Neuronal stem cell (in vitro differentiated cells): ENCODE measurements around the gene LCA5L.

Experiments
- DNase-seq: peaks from one replicate; pipeline ENCODE4 v3.0.0-alpha.2; 2013; ENCODE audit warnings: low spot score
- H2AFZ ChIP-seq: one replicate; pipeline ENCODE4 v1.6.1; 2013; ENCODE audit warnings: mild to moderate bottlenecking, low read length, inconsistent platforms
- H2AK5ac ChIP-seq: 2 replicates; pipeline ENCODE4 v1.6.1; 2013; ENCODE audit warnings: low read depth, mild to moderate bottlenecking, inconsistent platforms, low read length, moderate library complexity, mixed read lengths
- H2BK120ac ChIP-seq: 2 replicates; pipeline ENCODE4 v1.6.1; 2013; ENCODE audit warnings: low read depth, mild to moderate bottlenecking, inconsistent platforms, low read length, moderate library complexity, mixed read lengths
- H2BK12ac ChIP-seq: one replicate; pipeline ENCODE4 v1.6.1; 2013; ENCODE audit warnings: low read length, inconsistent platforms
- H2BK15ac ChIP-seq: 2 replicates; pipeline ENCODE4 v1.6.1; 2013; ENCODE audit warnings: mild to moderate bottlenecking, low read length, inconsistent platforms, mixed read lengths
- H2BK5ac ChIP-seq: one replicate; pipeline ENCODE4 v1.6.1; 2013; ENCODE audit warnings: inconsistent platforms, mild to moderate bottlenecking, low read length, moderate library complexity
- H3K14ac ChIP-seq: one replicate; pipeline ENCODE4 v1.6.1; 2013; ENCODE audit warnings: low read length, inconsistent platforms
- H3K18ac ChIP-seq: 2 replicates; pipeline ENCODE4 v1.6.1; 2013; ENCODE audit warnings: low read length, inconsistent platforms
- H3K23ac ChIP-seq: 2 replicates; pipeline ENCODE4 v1.6.1; 2013; ENCODE audit warnings: low read depth, mild to moderate bottlenecking, mixed read lengths, low read length, inconsistent platforms; ENCODE audit not compliant: poor library complexity
- H3K27ac ChIP-seq: replicated peaks from 3 replicates; pipeline ENCODE4 v1.5.1; 2013; ENCODE audit warnings: low read length, inconsistent platforms
- H3K27me3 ChIP-seq, 3 experiments: 2 replicates each; pipeline ENCODE4 v1.6.1; 2013; ENCODE audit warnings: low read length in 3 of 3, mild to moderate bottlenecking in 2 of 3, inconsistent platforms in 1 of 3, low read depth in 1 of 3, mixed read lengths in 1 of 3, moderate library complexity in 1 of 3; ENCODE audit not compliant: control insufficient read depth in 3 of 3, insufficient read depth in 3 of 3
- H3K36me3 ChIP-seq, 2 donors: replicated peaks in 1 of 2; 2 replicates each; pipeline ENCODE4 v1.6.1; 2013; ENCODE audit warnings: low read length in 2 of 2; ENCODE audit not compliant: control insufficient read depth in 2 of 2, insufficient read depth in 2 of 2
- H3K4ac ChIP-seq: 2 replicates; pipeline ENCODE4 v1.6.1; 2013; ENCODE audit warnings: inconsistent platforms, mild to moderate bottlenecking, low read length, moderate library complexity
- H3K4me1 ChIP-seq, 2 donors: 1 replicate in 1 of 2; 2 replicates in 1 of 2; pipeline ENCODE4 v1.6.1; 2013; ENCODE audit warnings: low read length in 2 of 2, low read depth in 1 of 2; ENCODE audit not compliant: control insufficient read depth in 2 of 2, insufficient read depth in 1 of 2
- H3K4me2 ChIP-seq: one replicate; pipeline ENCODE4 v1.6.1; 2013; ENCODE audit warnings: mild to moderate bottlenecking, low read length, inconsistent platforms; ENCODE audit not compliant: insufficient read depth, poor library complexity, severe bottlenecking
- H3K4me3 ChIP-seq, 2 donors: 2 replicates each; pipeline ENCODE4 v1.5.1; 2013; ENCODE audit warnings: low read length in 2 of 2, mild to moderate bottlenecking in 2 of 2, inconsistent platforms in 1 of 2, moderate library complexity in 1 of 2
- H3K79me1 ChIP-seq: one replicate; pipeline ENCODE4 v1.6.1; 2013; ENCODE audit warnings: low read depth, mild to moderate bottlenecking, inconsistent platforms, low read length, moderate library complexity
- H3K9ac ChIP-seq: one replicate; pipeline ENCODE4 v1.6.1; 2013; ENCODE audit warnings: mild to moderate bottlenecking, low read depth, low read length, inconsistent platforms; ENCODE audit not compliant: poor library complexity
- H3K9me3 ChIP-seq, 2 donors: replicated peaks in 1 of 2; 2 replicates each; pipeline versions ENCODE3 to v1.6.1; 2013; ENCODE audit warnings: low read length in 2 of 2, mild to moderate bottlenecking in 2 of 2, inconsistent platforms in 1 of 2, low read depth in 1 of 2, mixed read lengths in 1 of 2, moderate library complexity in 1 of 2; ENCODE audit not compliant: control insufficient read depth in 2 of 2, insufficient read depth in 1 of 2
- H4K8ac ChIP-seq: one replicate; pipeline ENCODE4 v1.6.1; 2013; ENCODE audit warnings: low read depth, mild to moderate bottlenecking, inconsistent platforms, low read length, moderate library complexity
- H4K91ac ChIP-seq: one replicate; pipeline ENCODE4 v1.6.1; 2013; ENCODE audit warnings: low read length, low read depth, mild to moderate bottlenecking, inconsistent platforms; ENCODE audit not compliant: poor library complexity
- WGBS, 2 donors: extraction: QIAGEN DNeasy Blood & Tissue Kit; methylation state at CpG; one replicate each; pipeline ENCODE4 v1.1.7; 2013; ENCODE audit warnings: missing lambda C conversion rate in 2 of 2, mixed read lengths in 1 of 2; ENCODE audit not compliant: insufficient read length in 2 of 2, insufficient replicate concordance in 1 of 2; ENCODE audit errors: extremely low coverage in 2 of 2; 5-methylcytosine and 5-hydroxymethylcytosine counted together

LCA5L gene

GRCh38 chr21:39444421-39445180, 977 bp downstream of the LCA5L start:
- Histone ChIP-seq H4K91ac (no peak overlapping the region), H2AFZ (peak overlapping the region; percentile 93), H3K4ac (no peak overlapping the region), H3K27me3 (peaks cover 0 to 2% (median 0%) of the 10 kb centered on the region in 3 experiments), H3K9me3 (no peaks in the 10 kb centered on the region), H2BK5ac (no peak overlapping the region), H4K8ac (no peak overlapping the region), H2BK120ac (no peak overlapping the region), H3K36me3 (no peaks in the 10 kb centered on the region), H3K18ac (no peak overlapping the region), H3K4me2 (peak overlapping the region; percentile 82), H3K4me3 (peak overlapping the region; percentile 73 to 88), H3K23ac (no peak overlapping the region), H2AK5ac (no peak overlapping the region), H3K79me1 (no peaks in the 10 kb centered on the region), H3K27ac (peak overlapping the region; percentile 95), H3K14ac (no peak overlapping the region), H3K9ac (no peak overlapping the region), H2BK15ac (no peak overlapping the region), H3K4me1 (peaks cover 11 to 13% of the 10 kb centered on the region in 2 donors), H2BK12ac (no peak overlapping the region)
- no CpG with 5 or more reads among the region's 15 CpGs for WGBS, 2 donors
- DNase-seq = no peak

GRCh38 chr21:39441502-39442475, 3.8 kb downstream of the LCA5L start:
- Histone ChIP-seq H3K4ac (no peak overlapping the region), H3K79me1 (no peaks in the 10 kb centered on the region), H3K4me3 (no peak overlapping the region), H3K27me3 (peaks cover 0 to 2% (median 0%) of the 10 kb centered on the region in 3 experiments), H2BK15ac (no peak overlapping the region), H3K9ac (no peak overlapping the region), H2AK5ac (no peak overlapping the region), H4K91ac (no peak overlapping the region), H3K14ac (no peak overlapping the region), H2AFZ (no peak overlapping the region), H2BK5ac (no peak overlapping the region), H2BK120ac (no peak overlapping the region), H3K36me3 (no peaks in the 10 kb centered on the region), H3K23ac (no peak overlapping the region), H3K4me2 (no peak overlapping the region), H3K27ac (no peak overlapping the region), H2BK12ac (no peak overlapping the region), H3K4me1 (peaks cover 11 to 13% of the 10 kb centered on the region in 2 donors), H3K9me3 (no peaks in the 10 kb centered on the region), H3K18ac (no peak overlapping the region), H4K8ac (no peak overlapping the region)
- no CpG with 5 or more reads among the region's 13 CpGs for WGBS, 2 donors
- no peak for DNase-seq

DNA sequence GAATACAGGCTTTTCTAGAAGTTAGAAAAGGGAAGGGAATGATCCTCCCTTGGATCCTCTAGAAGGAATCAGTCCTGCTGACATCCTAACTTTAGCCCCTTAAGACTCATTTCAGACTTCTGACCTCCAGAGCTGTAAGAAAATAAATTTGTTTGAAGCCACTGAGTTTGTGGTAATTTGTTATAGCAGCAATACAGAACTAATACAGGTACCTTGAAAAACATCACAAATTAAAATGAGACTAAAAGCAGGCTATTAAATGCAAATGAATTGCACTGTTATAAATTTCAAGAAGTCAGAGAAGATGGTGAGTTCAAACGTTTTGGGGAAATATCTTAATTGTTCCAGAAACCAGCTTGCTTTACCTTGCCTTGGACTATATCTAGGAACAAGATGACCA, 6.3 kb downstream of the LCA5L start:
- Histone ChIP-seq H2BK120ac (no peak overlapping the region), H2BK15ac (no peak overlapping the region), H3K18ac (no peak overlapping the region), H3K27ac (no peak overlapping the region), H2BK5ac (no peak overlapping the region), H3K14ac (no peak overlapping the region), H3K4me1 (peaks cover 2 to 9% of the 10 kb centered on the region in 2 donors), H4K91ac (no peak overlapping the region), H2BK12ac (no peak overlapping the region), H2AK5ac (no peak overlapping the region), H3K36me3 (no peaks in the 10 kb centered on the region), H3K4me3 (no peak overlapping the region), H3K4me2 (no peak overlapping the region), H3K79me1 (no peaks in the 10 kb centered on the region), H3K27me3 (peaks cover 0 to 2% (median 0%) of the 10 kb centered on the region in 3 experiments), H2AFZ (no peak overlapping the region), H3K23ac (no peak overlapping the region), H3K9me3 (no peaks in the 10 kb centered on the region), H3K9ac (no peak overlapping the region), H4K8ac (no peak overlapping the region), H3K4ac (no peak overlapping the region)
- no peak for DNase-seq
- no CpG with 5 or more reads among the region's 1 CpG for WGBS, 2 donors

GRCh38 chr21:39434950-39435349, 10.6 kb downstream of the LCA5L start:
- Histone ChIP-seq H3K14ac (no peak overlapping the region), H3K9ac (no peak overlapping the region), H3K79me1 (no peaks in the 10 kb centered on the region), H2BK5ac (no peak overlapping the region), H2BK15ac (no peak overlapping the region), H3K4ac (no peak overlapping the region), H2BK12ac (no peak overlapping the region), H2BK120ac (no peak overlapping the region), H3K4me2 (no peak overlapping the region), H4K91ac (no peak overlapping the region), H3K36me3 (no peaks in the 10 kb centered on the region), H2AK5ac (no peak overlapping the region), H2AFZ (no peak overlapping the region), H3K23ac (no peak overlapping the region), H4K8ac (no peak overlapping the region), H3K4me1 (peaks cover 6 to 9% of the 10 kb centered on the region in 2 donors), H3K27ac (no peak overlapping the region), H3K4me3 (no peak overlapping the region), H3K9me3 (no peaks in the 10 kb centered on the region), H3K27me3 (no peaks in the 10 kb centered on the region), H3K18ac (no peak overlapping the region)
- no peak for DNase-seq
- WGBS, 2 donors = no CpG with 5 or more reads among the region's 4 CpGs
